ENCODE results near the gene HUS1B.
"Not testable (repeated sequence)": the region's sequence is repeated elsewhere in the genome, so short reads cannot be mapped to it uniquely, and the experiment has no call there.

Gene HUS1B

GRCh38 chr6:677919-678318 is 21.0 kb upstream of the HUS1B start:
- no peak for DNase-seq

- DNase-seq: no peak
Observed at GRCh38 chr6:674956-675355, 18.1 kb upstream of the HUS1B start.

GRCh38 chr6:674406-674805 is 17.5 kb upstream of the HUS1B start:
- DNase-seq: no peak

GRCh38 chr6:667253-667927 is 10.5 kb upstream of the HUS1B start:
- no peak for DNase-seq

GRCh38 chr6:665403-666267 is 8.7 kb upstream of the HUS1B start:
- no peak for DNase-seq

- DNase-seq: not testable (repeated sequence)
Observed at GRCh38 chr6:663788-664187, 6.9 kb upstream of the HUS1B start.

GRCh38 chr6:659716-660581 is 3.0 kb upstream of the HUS1B start:
- DNase-seq: no peak

- DNase-seq: no peak
Observed at GRCh38 chr6:658244-658643, 1.3 kb upstream of the HUS1B start.

GRCh38 chr6:657743-658142 is 843 bp upstream of the HUS1B start:
- no peak for DNase-seq

GRCh38 chr6:654136-654535 is 2.8 kb downstream of the HUS1B start:
- DNase-seq: no peak

GRCh38 chr6:652865-653264 is 4.0 kb downstream of the HUS1B start:
- DNase-seq: no peak

- no peak for DNase-seq
Observed at GRCh38 chr6:650098-650497, 6.8 kb downstream of the HUS1B start.

- DNase-seq: no peak
Observed at GRCh38 chr6:642805-643204, 14.1 kb downstream of the HUS1B start.

- no peak for DNase-seq
Observed at GRCh38 chr6:641225-641985, 15.5 kb downstream of the HUS1B start.

GRCh38 chr6:636488-636887 is 20.4 kb downstream of the HUS1B start:
- DNase-seq: no peak

GRCh38 chr6:635233-635632 is 21.7 kb downstream of the HUS1B start:
- no peak for DNase-seq

GRCh38 chr6:633611-634010 is 23.3 kb downstream of the HUS1B start:
- no peak for DNase-seq

GRCh38 chr6:628766-629165 is 28.1 kb downstream of the HUS1B start:
- DNase-seq: no peak

- DNase-seq: no peak
Observed at GRCh38 chr6:626236-626635, 30.7 kb downstream of the HUS1B start.

GRCh38 chr6:624979-625378 is 31.9 kb downstream of the HUS1B start:
- no peak for DNase-seq

GRCh38 chr6:622462-622861 is 34.4 kb downstream of the HUS1B start:
- DNase-seq: no peak

- DNase-seq: no peak
Observed at GRCh38 chr6:621931-622330, 35.0 kb downstream of the HUS1B start.

- no peak for DNase-seq
Observed at GRCh38 chr6:620950-621349, 36.0 kb downstream of the HUS1B start.

Data from NCI-H1417 treated with DMSO at 0.1 percent for 48 hours (cell line).